ENCODE results near the gene CEACAM19. TPM values are rescaled to one million over a fixed set of nuclear protein-coding genes. Genes with fewer than 3 reads are reported as not detected.

Gene CEACAM19
- total and polyA plus RNA-seq, 2 of the 4 experiments (the other 2 are of a cell fraction): 0.72 to 9.3 TPM

GRCh38 chr19:44666852-44667556, 4.3 kb upstream of the CEACAM19 start:
- Histone ChIP-seq H2AK5ac (ENCODE audit: low read depth, low read length) (no peak overlapping the region), H3K4me3 (ENCODE audit: insufficient read depth, low read depth, low read length) (no peak overlapping the region), H3K36me3 (ENCODE audit: control insufficient read depth, insufficient read depth, low read length) (peaks cover 25% of the 10 kb centered on the region), H3K18ac (ENCODE audit: low read depth, low read length) (no peak overlapping the region), H4K91ac (ENCODE audit: insufficient read depth, low read depth, low read length) (no peak overlapping the region), H3K14ac (replicated peaks; ENCODE audit: low read depth, low read length) (no peak overlapping the region), H2AK9ac (replicated peaks; ENCODE audit: low read depth, low read length, poor library complexity) (no peak overlapping the region), H3K4ac (ENCODE audit: low read depth, low read length) (no peak overlapping the region), H3K79me1 (ENCODE audit: low read depth in 1 of 2, low read length in 2 of 2) (peaks cover 4 to 23% of the 10 kb centered on the region in 2 experiments; a peak in 2 of 4 replicates), H3K56ac (ENCODE audit: extremely low read depth, insufficient read depth, low read length) (no peak overlapping the region), H4K8ac (ENCODE audit: low read depth in 2 of 2, low read length in 2 of 2) (no peak overlapping the region), H4K5ac (ENCODE audit: low read depth, low read length) (no peak overlapping the region), H3K9me3 (ENCODE audit: control insufficient read depth, insufficient read depth, low read length) (no peaks in the 10 kb centered on the region), H3K4me2 (ENCODE audit: low read depth, low read length) (no peak overlapping the region), H3K9me1 (ENCODE audit: insufficient read depth, low read length) (peaks cover 14% of the 10 kb centered on the region), H3K4me1 (ENCODE audit: control insufficient read depth, insufficient read depth, low read length) (no peaks in the 10 kb centered on the region), H2BK5ac (ENCODE audit: low read depth, low read length, poor library complexity, severe bottlenecking) (no peak overlapping the region), H2BK20ac (ENCODE audit: low read depth, low read length) (peak overlapping the region; percentile 9; the same call in 1 of the 2 replicates), H3K27ac (ENCODE audit: insufficient read depth, low read length) (no peak overlapping the region), H2AFZ (replicated peaks; ENCODE audit: low read length, poor library complexity) (no peak overlapping the region), H4K20me1 (ENCODE audit: insufficient read depth, low read length) (no peaks in the 10 kb centered on the region), H3K9ac (ENCODE audit: low read depth, low read length) (no peak overlapping the region), H2BK15ac (ENCODE audit: low read depth, low read length) (no peak overlapping the region), H3K23ac (ENCODE audit: low read depth, low read length) (no peak overlapping the region), H2BK120ac (ENCODE audit: low read depth, low read length) (no peak overlapping the region), H3K27me3 (ENCODE audit: control insufficient read depth, insufficient read depth, low read length) (no peaks in the 10 kb centered on the region)
- intact Hi-C loops (cut with micrococcal nuclease) (no loop called here), in situ Hi-C loops (cut with MboI; ENCODE audit: low sequenced_read_pairs) (no loop called here), dilution Hi-C loops (cut with HindIII; ENCODE audit: low sequenced_read_pairs, unreplicated experiment) (no loop called here)
- no peak for DNase-seq
- TF ChIP-seq CEBPB (IDR thresholded peaks at IDR 0.05; ENCODE audit: low read depth, low read length) (no peak), RAD21 (IDR thresholded peaks at IDR 0.05; ENCODE audit: low read length) (no peak), RCOR1 (IDR thresholded peaks at IDR 0.05; ENCODE audit: insufficient replicate concordance, low read length) (no peak), MAZ (IDR thresholded peaks at IDR 0.05; ENCODE audit: borderline replicate concordance, low read depth, low read length) (no peak), SMC3 (IDR thresholded peaks at IDR 0.05; ENCODE audit: low read depth, low read length) (no peak), MAFK (IDR thresholded peaks at IDR 0.05; ENCODE audit: low read depth, low read length) (no peak), NFE2L2 (IDR thresholded peaks at IDR 0.05; ENCODE audit: low read depth, low read length) (no peak), MXI1 (IDR thresholded peaks at IDR 0.05; ENCODE audit: borderline replicate concordance, low read depth, low read length) (no peak), POLR2A (IDR thresholded peaks at IDR 0.05; ENCODE audit: low read depth, low read length) (no peak), USF2 (IDR thresholded peaks at IDR 0.05; ENCODE audit: low read depth, low read length) (no peak), CTCF (conservative IDR thresholded peaks at IDR 0.05; ENCODE audit: low read depth, low read length) (no peak)
- TF ChIP-seq, protein P1, sequence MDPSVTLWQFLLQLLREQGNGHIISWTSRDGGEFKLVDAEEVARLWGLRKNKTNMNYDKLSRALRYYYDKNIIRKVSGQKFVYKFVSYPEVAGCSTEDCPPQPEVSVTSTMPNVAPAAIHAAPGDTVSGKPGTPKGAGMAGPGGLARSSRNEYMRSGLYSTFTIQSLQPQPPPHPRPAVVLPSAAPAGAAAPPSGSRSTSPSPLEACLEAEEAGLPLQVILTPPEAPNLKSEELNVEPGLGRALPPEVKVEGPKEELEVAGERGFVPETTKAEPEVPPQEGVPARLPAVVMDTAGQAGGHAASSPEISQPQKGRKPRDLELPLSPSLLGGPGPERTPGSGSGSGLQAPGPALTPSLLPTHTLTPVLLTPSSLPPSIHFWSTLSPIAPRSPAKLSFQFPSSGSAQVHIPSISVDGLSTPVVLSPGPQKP (IDR thresholded peaks at IDR 0.05; ENCODE audit: borderline replicate concordance, low read depth, low read length): no peak
- 80% methylated on average over 1 of the region's 7 CpGs; no CpG with 5 or more reads in 1 of the 2 experiments for whole genome bisulfite sequencing, 2 experiments (ENCODE audit: extremely low coverage in 2 of 2, insufficient read length in 1 of 2)
- no peak for ATAC-seq (ENCODE audit: low read depth)
- ChIA-PET CTCF (interaction anchor here (0.8 kb wide), 1 partner anchor 10 kb away, joined by 3 read pairs; no protein-coding TSS in a partner anchor), POLR2A (ENCODE audit: unreplicated experiment) (no interaction called here)
- no TSS peak for BruUV-seq (replicated peaks)

All from IMR-90 (cell line).